Tibial artery (tissue), 4 donors: ENCODE results near the gene HIVEP1.

Source experiments
- DNase-seq, 2 donors: peaks; one replicate each; pipeline ENCODE4 v3.0.0-alpha.2; 2019
- H3K27ac ChIP-seq, 2 donors: fragments of 200-600 bp; sonication (generic) in 1 of 2; 1 replicate in 1 of 2; 2 replicates in 1 of 2; pipeline ENCODE4 v1.5.1; 2018 to 2019; ENCODE audit warnings: mild to moderate bottlenecking in 1 of 2
- H3K27me3 ChIP-seq, 2 donors: fragments of 200-600 bp; sonication (generic) in 1 of 2; one replicate each; pipeline versions ENCODE4 v1.5.1 to v1.6.0; 2016 to 2019
- H3K36me3 ChIP-seq, 3 donors: fragments of 200-600 bp; sonication (generic) in 2 of 3; one replicate each; pipeline ENCODE4 v1.5.1; 2016 to 2019; ENCODE audit warnings: mild to moderate bottlenecking in 2 of 3
- H3K4me1 ChIP-seq, 4 donors: fragments of 200-600 bp; sonication (generic) in 2 of 4; 1 replicate in 3 of 4; 2 replicates in 1 of 4; pipeline ENCODE4 v1.5.1; 2016 to 2019
- H3K4me3 ChIP-seq, 2 donors: fragments of 200-600 bp; sonication (generic) in 1 of 2; 1 replicate in 1 of 2; 2 replicates in 1 of 2; pipeline ENCODE4 v1.5.1; 2018 to 2019; ENCODE audit warnings: mild to moderate bottlenecking in 2 of 2
- H3K9me3 ChIP-seq, 3 donors: fragments of 200-600 bp; sonication (generic) in 1 of 3; one replicate each; pipeline ENCODE4 v1.5.1; 2016 to 2019
- intact Hi-C: fragments of 100-400 bp; cut with DNase I; formaldehyde crosslinking; loops from one replicate; pipeline ENCODE4 v1.15.0; 2023; ENCODE audit warnings: low total_unique reads
- TF ChIP-seq, protein P1 (sequence below), 2 experiments: fragments of 200-600 bp in 1 of 2; fragments of 450-650 bp in 1 of 2; IDR thresholded peaks; one replicate each; pipeline ENCODE4 v1.5.1; 2017 to 2019; ENCODE audit warnings: antibody characterized with exemption in 2 of 2, mild to moderate bottlenecking in 1 of 2, moderate library complexity in 1 of 2

Gene HIVEP1

DNA sequence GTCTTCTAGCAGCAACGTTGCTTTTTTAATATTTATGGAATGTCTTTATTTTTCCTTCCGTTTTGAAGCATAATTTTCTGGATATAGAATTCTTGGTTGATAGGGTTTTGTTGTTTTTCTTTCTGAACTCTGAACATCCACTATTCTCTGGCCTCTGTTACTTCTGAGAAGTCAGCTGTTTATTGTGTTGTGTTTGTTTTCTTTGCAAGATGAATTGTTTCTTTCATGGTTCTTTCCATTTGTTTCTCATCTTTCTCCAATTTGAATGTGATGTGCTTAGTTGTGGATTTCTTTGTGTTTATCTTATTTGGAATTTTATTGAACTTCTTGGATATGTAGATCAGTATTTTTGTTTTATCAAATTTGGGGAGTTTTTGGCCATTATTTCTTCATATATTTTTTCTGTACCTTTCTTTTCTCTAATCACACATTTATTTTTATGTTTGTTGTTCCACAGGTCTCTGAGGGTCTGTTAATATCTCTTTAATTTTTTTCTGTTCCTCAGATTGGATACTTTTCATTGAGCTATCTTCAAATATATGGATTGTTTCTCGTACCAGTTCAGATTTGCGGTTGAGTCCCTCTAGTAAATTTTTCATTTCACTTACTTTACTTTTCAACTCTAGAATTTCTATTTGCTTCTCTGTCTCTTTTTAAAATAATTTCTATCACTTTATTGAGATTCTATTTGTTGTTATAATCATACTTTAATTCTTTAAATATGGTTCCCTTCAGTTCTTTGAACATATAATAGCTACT, 18.0 kb downstream of the HIVEP1 start:
- intact Hi-C loops: no loop called here
- TF ChIP-seq, protein P1, sequence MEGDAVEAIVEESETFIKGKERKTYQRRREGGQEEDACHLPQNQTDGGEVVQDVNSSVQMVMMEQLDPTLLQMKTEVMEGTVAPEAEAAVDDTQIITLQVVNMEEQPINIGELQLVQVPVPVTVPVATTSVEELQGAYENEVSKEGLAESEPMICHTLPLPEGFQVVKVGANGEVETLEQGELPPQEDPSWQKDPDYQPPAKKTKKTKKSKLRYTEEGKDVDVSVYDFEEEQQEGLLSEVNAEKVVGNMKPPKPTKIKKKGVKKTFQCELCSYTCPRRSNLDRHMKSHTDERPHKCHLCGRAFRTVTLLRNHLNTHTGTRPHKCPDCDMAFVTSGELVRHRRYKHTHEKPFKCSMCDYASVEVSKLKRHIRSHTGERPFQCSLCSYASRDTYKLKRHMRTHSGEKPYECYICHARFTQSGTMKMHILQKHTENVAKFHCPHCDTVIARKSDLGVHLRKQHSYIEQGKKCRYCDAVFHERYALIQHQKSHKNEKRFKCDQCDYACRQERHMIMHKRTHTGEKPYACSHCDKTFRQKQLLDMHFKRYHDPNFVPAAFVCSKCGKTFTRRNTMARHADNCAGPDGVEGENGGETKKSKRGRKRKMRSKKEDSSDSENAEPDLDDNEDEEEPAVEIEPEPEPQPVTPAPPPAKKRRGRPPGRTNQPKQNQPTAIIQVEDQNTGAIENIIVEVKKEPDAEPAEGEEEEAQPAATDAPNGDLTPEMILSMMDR (IDR thresholded peaks at IDR 0.05): no peak
- Histone ChIP-seq H3K9me3 (peaks cover 0 to 9% (median 0%) of the 10 kb centered on the region in 3 donors), H3K27ac (no peak overlapping the region), H3K4me1 (peaks cover 0 to 36% (median 11%) of the 10 kb centered on the region in 4 donors), H3K4me3 (no peak overlapping the region), H3K27me3 (no peaks in the 10 kb centered on the region), H3K36me3 (peaks cover 0 to 11% (median 6%) of the 10 kb centered on the region in 3 donors)
- no peak for DNase-seq

- peaks cover 0 to 9% (median 0%) of the 10 kb centered on the region in 3 donors for H3K9me3 ChIP-seq
- H3K27me3 ChIP-seq: no peaks in the 10 kb centered on the region
- TF ChIP-seq, protein P1 (IDR thresholded peaks at IDR 0.05): no peak
- peaks cover 0 to 26% (median 6%) of the 10 kb centered on the region in 4 donors for H3K4me1 ChIP-seq
- no peak overlapping the region for H3K4me3 ChIP-seq
- no peak for DNase-seq
- H3K27ac ChIP-seq: no peak overlapping the region
- H3K36me3 ChIP-seq: peaks cover 0 to 11% (median 6%) of the 10 kb centered on the region in 3 donors
- intact Hi-C loops: no loop called here
Measured at GRCh38 chr6:12030993-12031550, 19.0 kb downstream of the HIVEP1 start.

DNA sequence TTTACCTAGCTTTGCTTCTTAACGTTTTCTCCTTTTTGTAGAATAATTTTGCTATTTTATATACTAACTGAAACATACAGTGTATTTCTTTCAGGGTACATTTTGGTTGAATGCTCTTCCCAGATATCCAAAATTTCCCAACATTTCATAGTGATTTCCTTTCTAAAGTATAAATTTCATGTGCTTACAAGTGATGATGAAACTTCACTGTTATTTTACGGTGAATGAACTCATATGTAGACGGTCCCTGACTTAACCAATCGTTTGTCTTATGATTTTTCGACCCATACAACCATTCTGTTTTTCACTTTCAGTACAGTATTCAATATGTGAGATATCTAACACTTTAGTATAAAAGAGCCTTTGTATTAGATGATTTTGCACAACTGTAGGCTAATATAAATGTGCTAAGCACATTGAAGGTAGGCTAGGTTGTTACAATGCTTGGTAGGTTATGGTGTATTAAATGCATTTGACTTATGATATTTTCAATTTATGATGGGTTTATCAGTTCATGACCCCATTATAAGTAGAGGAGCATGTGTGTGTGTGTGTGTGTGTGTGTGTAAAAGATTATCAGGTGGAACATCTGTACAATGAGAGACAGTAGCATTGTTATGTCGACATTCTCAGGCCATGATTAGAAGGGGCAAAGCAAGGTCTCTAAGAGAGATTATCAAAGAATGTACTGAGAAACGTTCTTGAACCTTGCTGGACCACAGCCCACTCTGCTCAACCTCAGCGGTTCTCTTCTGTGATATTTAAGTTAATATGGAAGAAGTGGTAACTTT, 20.9 kb downstream of the HIVEP1 start:
- TF ChIP-seq, protein P1 (IDR thresholded peaks at IDR 0.05): no peak
- DNase-seq: no peak
- peaks cover 0 to 19% (median 5%) of the 10 kb centered on the region in 4 donors for H3K4me1 ChIP-seq
- intact Hi-C loops: no loop called here
- no peaks in the 10 kb centered on the region for H3K27me3 ChIP-seq
- H3K27ac ChIP-seq: no peak overlapping the region
- peaks cover 0 to 11% (median 6%) of the 10 kb centered on the region in 3 donors for H3K36me3 ChIP-seq
- H3K9me3 ChIP-seq: peaks cover 0 to 9% (median 0%) of the 10 kb centered on the region in 3 donors
- no peak overlapping the region for H3K4me3 ChIP-seq

DNA sequence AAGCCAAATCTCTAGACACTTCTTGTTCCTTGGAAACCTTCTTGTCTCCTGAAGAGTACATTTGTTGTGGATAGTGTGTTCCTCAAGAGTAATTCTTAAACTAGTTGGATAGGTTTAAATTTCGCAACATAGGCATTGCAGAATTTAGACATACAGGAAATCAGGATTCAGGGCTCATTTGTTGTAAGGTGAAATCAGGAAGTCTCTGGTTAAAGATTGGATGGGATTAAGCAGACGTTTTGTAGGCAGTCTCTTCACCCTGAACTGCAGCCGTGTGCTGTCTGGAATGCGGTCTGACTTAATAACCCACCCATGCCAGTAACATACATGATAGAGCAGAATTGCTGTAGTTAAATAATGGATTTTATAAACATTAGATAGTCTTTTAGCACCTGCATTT, 21.7 kb downstream of the HIVEP1 start:
- intact Hi-C loops: no loop called here
- DNase-seq: no peak
- H3K27me3 ChIP-seq: no peaks in the 10 kb centered on the region
- H3K4me3 ChIP-seq: no peak overlapping the region
- H3K27ac ChIP-seq: no peak overlapping the region
- H3K36me3 ChIP-seq: peaks cover 0 to 11% (median 6%) of the 10 kb centered on the region in 3 donors
- peaks cover 0 to 19% (median 5%) of the 10 kb centered on the region in 4 donors for H3K4me1 ChIP-seq
- H3K9me3 ChIP-seq: peaks cover 0 to 9% (median 0%) of the 10 kb centered on the region in 3 donors
- TF ChIP-seq, protein P1 (IDR thresholded peaks at IDR 0.05): no peak

DNA sequence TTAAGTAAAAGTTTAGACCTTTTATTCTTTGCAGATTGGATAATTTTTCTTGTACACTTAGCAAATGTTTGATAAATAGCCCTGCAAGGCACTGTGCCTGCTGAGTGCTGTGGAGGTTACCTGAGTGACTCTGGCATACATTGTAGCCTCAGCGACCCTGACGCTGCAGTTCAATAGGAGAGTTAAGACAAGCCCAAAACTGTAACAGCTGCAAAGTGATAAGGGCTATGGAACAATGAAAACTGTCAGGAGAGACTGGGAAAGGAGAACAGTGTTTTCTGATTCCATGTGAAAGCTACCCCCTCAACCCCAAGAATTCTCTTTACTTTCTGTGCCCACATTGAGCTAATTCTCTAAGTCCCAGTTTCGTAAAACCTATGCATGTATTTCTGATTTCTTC, 22.2 kb downstream of the HIVEP1 start:
- TF ChIP-seq, protein P1 (IDR thresholded peaks at IDR 0.05): no peak
- intact Hi-C loops: no loop called here
- H3K4me1 ChIP-seq: peaks cover 0 to 19% (median 5%) of the 10 kb centered on the region in 4 donors
- no peak for DNase-seq
- no peak overlapping the region for H3K27ac ChIP-seq
- no peaks in the 10 kb centered on the region for H3K27me3 ChIP-seq
- peaks cover 0 to 9% (median 3%) of the 10 kb centered on the region in 3 donors for H3K36me3 ChIP-seq
- no peak overlapping the region for H3K4me3 ChIP-seq
- peaks cover 0 to 9% (median 0%) of the 10 kb centered on the region in 3 donors for H3K9me3 ChIP-seq
